CD4-positive, CD25-positive, alpha-beta regulatory T cell (primary cell): ENCODE results near the gene FASLG. TPM values are rescaled to one million over a fixed set of nuclear protein-coding genes. Genes with fewer than 3 reads are reported as not detected.
A peak's percentile ranks its signal among the peaks of the same experiment; 100 is the strongest.
"Not testable (repeated sequence)": the region's sequence is repeated elsewhere in the genome, so short reads cannot be mapped to it uniquely, and the experiment has no call there.

Source experiments
- ATAC-seq, 2 donors: fragments of 150-1000 bp; cut with Tn5 transposase; one replicate each; pipeline ENCODE4 v1.10.0; 2021; ENCODE audit warnings: low read depth in 2 of 2, moderate number of reproducible peaks in 2 of 2, moderate library complexity in 1 of 2
- DNase-seq, 3 donors: peaks; one replicate each; pipeline versions ENCODE4 v3.0.0 to v3.0.0-alpha.2; 2012 to 2022; ENCODE audit warnings: mixed read lengths in 1 of 3
- H3K27ac ChIP-seq: one replicate; pipeline ENCODE4 v1.7.0; 2013; ENCODE audit warnings: mild to moderate bottlenecking, low read length; ENCODE audit not compliant: insufficient read depth, poor library complexity, severe bottlenecking
- H3K27me3 ChIP-seq: one replicate; pipeline ENCODE4 v1.7.0; 2013; ENCODE audit warnings: low read length; ENCODE audit not compliant: control insufficient read depth, insufficient read depth
- H3K36me3 ChIP-seq: one replicate; pipeline ENCODE4 v1.7.0; 2013; ENCODE audit warnings: mild to moderate bottlenecking, low read length, moderate library complexity; ENCODE audit not compliant: control insufficient read depth, insufficient read depth
- H3K4me1 ChIP-seq: 2 replicates; pipeline ENCODE4 v1.7.0; 2013; ENCODE audit warnings: mild to moderate bottlenecking, low read length; ENCODE audit not compliant: insufficient read depth, control insufficient read depth, poor library complexity, severe bottlenecking
- H3K4me3 ChIP-seq: one replicate; pipeline ENCODE4 v1.7.0; 2013; ENCODE audit warnings: low read depth, mild to moderate bottlenecking, low read length, moderate library complexity
- H3K9me3 ChIP-seq, 2 experiments: 1 replicate in 1 of 2; 2 replicates in 1 of 2; pipeline ENCODE4 v1.7.0; 2013; ENCODE audit warnings: low read length in 2 of 2, mild to moderate bottlenecking in 1 of 2, moderate library complexity in 1 of 2; ENCODE audit not compliant: control insufficient read depth in 2 of 2
- H3K27ac Mint-ChIP-seq, 3 donors: one replicate each; pipeline ENCODE4 v1.8.0; 2020 to 2022; ENCODE audit warnings: mild to moderate bottlenecking in 3 of 3, mixed read lengths in 3 of 3, moderate library complexity in 2 of 3
- H3K27me3 Mint-ChIP-seq: one replicate; pipeline ENCODE4 v1.8.0; 2022; ENCODE audit warnings: mild to moderate bottlenecking, mixed read lengths
- H3K36me3 Mint-ChIP-seq: one replicate; pipeline ENCODE4 v1.8.0; 2020; ENCODE audit warnings: mixed read lengths
- H3K4me1 Mint-ChIP-seq, 4 donors: one replicate each; pipeline ENCODE4 v1.8.0; 2020 to 2022; ENCODE audit warnings: mixed read lengths in 4 of 4, mild to moderate bottlenecking in 1 of 4
- H3K4me3 Mint-ChIP-seq, 4 donors: one replicate each; pipeline ENCODE4 v1.8.0; 2020 to 2022; ENCODE audit warnings: mild to moderate bottlenecking in 4 of 4, mixed read lengths in 4 of 4, moderate library complexity in 3 of 4
- H3K9me3 Mint-ChIP-seq, 7 donors: one replicate each; pipeline ENCODE4 v1.8.0; 2020 to 2022; ENCODE audit warnings: mixed read lengths in 7 of 7, mild to moderate bottlenecking in 3 of 7, moderate library complexity in 2 of 7
- polyA plus RNA-seq, 4 donors: library from polyadenylated mRNA; unstranded; fragments of 300-500 nt; fragmentation: Illumina TruSeq; gene quantifications; one replicate each; pipeline ENCODE4 v1.2.3, GENCODE V29; 2021
- total RNA-seq: library from RNA; stranded (reverse); gene quantifications from one replicate; pipeline ENCODE4 v1.2.3, GENCODE V29; 2022

The FASLG gene
- total and polyA plus RNA-seq, 5 donors from 2014 or later = 0.45 to 0.81 TPM; not detected in 3

- Histone ChIP-seq H3K27me3 (no peaks in the 10 kb centered on the region), H3K36me3 (no peaks in the 10 kb centered on the region), H3K9me3 (no peaks in the 10 kb centered on the region), H3K27ac (no peak overlapping the region), H3K4me1 (peaks cover 7% of the 10 kb centered on the region), H3K4me3 (no peak overlapping the region)
- H3K27me3 Mint-ChIP-seq = no peaks in the 10 kb centered on the region
- H3K9me3 Mint-ChIP-seq = peaks cover 0 to 5% (median 0%) of the 10 kb centered on the region in 7 donors
- no peak overlapping the region for H3K4me3 Mint-ChIP-seq
- ATAC-seq (no peak), DNase-seq (no peak)
- peaks cover 16 to 30% (median 26%) of the 10 kb centered on the region in 4 donors for H3K4me1 Mint-ChIP-seq
- H3K27ac Mint-ChIP-seq = no peak overlapping the region
- no peaks in the 10 kb centered on the region for H3K36me3 Mint-ChIP-seq
Observed at GRCh38 chr1:172682812-172683211, 23.9 kb downstream of the FASLG start.

GRCh38 chr1:172686143-172686542 lies 27.2 kb downstream of the FASLG start:
- Histone ChIP-seq H3K27me3 (no peaks in the 10 kb centered on the region), H3K9me3 (no peaks in the 10 kb centered on the region), H3K27ac (no peak overlapping the region), H3K4me3 (no peak overlapping the region), H3K36me3 (no peaks in the 10 kb centered on the region), H3K4me1 (no peaks in the 10 kb centered on the region)
- Mint-ChIP-seq H3K4me3 (no peak overlapping the region), H3K4me1 (peaks cover 12 to 18% (median 15%) of the 10 kb centered on the region in 4 donors), H3K9me3 (peaks cover 0 to 13% (median 0%) of the 10 kb centered on the region in 7 donors), H3K36me3 (no peaks in the 10 kb centered on the region), H3K27me3 (no peaks in the 10 kb centered on the region), H3K27ac (no peak overlapping the region)
- no peak for ATAC-seq
- DNase-seq = no peak

- peaks cover 0 to 13% (median 0%) of the 10 kb centered on the region in 7 donors for H3K9me3 Mint-ChIP-seq
- H3K4me3 Mint-ChIP-seq, H3K36me3 Mint-ChIP-seq, H3K36me3 ChIP-seq, H3K27me3 ChIP-seq, ATAC-seq, H3K4me3 ChIP-seq, DNase-seq, H3K27ac ChIP-seq, H3K9me3 ChIP-seq, H3K27ac Mint-ChIP-seq, H3K27me3 Mint-ChIP-seq, H3K4me1 ChIP-seq: not testable (repeated sequence)
- peaks cover 0 to 10% (median 2%) of the 10 kb centered on the region in 4 donors for H3K4me1 Mint-ChIP-seq
Observed at GRCh38 chr1:172688428-172689085, 29.7 kb downstream of the FASLG start.

GRCh38 chr1:172690925-172691324 lies 32.0 kb downstream of the FASLG start:
- not testable (repeated sequence) for H3K4me3 Mint-ChIP-seq, H3K4me1 ChIP-seq, H3K9me3 ChIP-seq, H3K36me3 Mint-ChIP-seq, H3K36me3 ChIP-seq, H3K4me3 ChIP-seq, H3K27ac ChIP-seq, DNase-seq, H3K9me3 Mint-ChIP-seq, H3K27ac Mint-ChIP-seq, H3K27me3 Mint-ChIP-seq, ATAC-seq, H3K27me3 ChIP-seq
- peaks cover 3 to 21% (median 5%) of the 10 kb centered on the region in 4 donors for H3K4me1 Mint-ChIP-seq

DNA sequence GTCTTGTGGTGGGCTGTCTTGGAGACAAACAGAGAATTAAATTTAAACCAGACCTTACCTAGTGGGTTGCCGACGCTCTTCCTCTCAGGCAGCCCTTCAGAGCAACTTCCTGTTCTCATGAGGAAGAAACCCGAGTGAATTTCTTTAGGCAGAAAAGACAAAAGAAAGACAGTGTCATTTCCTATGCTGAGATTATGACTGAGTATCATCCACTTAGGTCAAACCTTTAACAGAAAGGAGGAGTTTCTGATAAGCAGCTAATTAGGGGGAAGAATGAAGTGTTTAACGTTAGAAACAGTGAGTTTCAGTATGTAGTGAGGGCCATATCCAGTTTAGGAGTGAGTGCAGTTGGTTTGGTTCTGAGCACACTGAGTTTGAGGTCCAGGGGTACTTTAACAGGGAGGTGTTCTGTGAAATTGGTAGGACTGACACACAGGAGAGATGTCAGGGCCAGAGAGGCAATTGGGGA lies 38.7 kb downstream of the FASLG start:
- no peaks in the 10 kb centered on the region for H3K27me3 Mint-ChIP-seq
- H3K36me3 ChIP-seq = no peaks in the 10 kb centered on the region
- H3K4me1 ChIP-seq = peaks cover 63% of the 10 kb centered on the region
- peaks cover 35 to 57% (median 45%) of the 10 kb centered on the region in 4 donors for H3K4me1 Mint-ChIP-seq
- H3K9me3 ChIP-seq = no peaks in the 10 kb centered on the region
- no peaks in the 10 kb centered on the region for H3K36me3 Mint-ChIP-seq
- peaks cover 0 to 3% (median 0%) of the 10 kb centered on the region in 7 donors for H3K9me3 Mint-ChIP-seq
- H3K27ac Mint-ChIP-seq = peak overlapping the region; percentile 87 to 97 (median 90)
- DNase-seq (peak in 2 of 3 donors; percentile 30 to 74), ATAC-seq (peak; percentile 51 to 66)
- peak overlapping the region; percentile 79 for H3K27ac ChIP-seq
- peak overlapping the region in 3 of 4 donors; percentile 47 to 79 (median 63) for H3K4me3 Mint-ChIP-seq
- peak overlapping the region; percentile 69 for H3K4me3 ChIP-seq
- no peaks in the 10 kb centered on the region for H3K27me3 ChIP-seq

GRCh38 chr1:172698224-172698623 lies 39.3 kb downstream of the FASLG start:
- Mint-ChIP-seq H3K9me3 (peaks cover 0 to 3% (median 0%) of the 10 kb centered on the region in 7 donors), H3K27ac (peak overlapping the region; percentile 87 to 97 (median 90)), H3K36me3 (no peaks in the 10 kb centered on the region), H3K4me1 (peaks cover 35 to 57% (median 45%) of the 10 kb centered on the region in 4 donors), H3K27me3 (no peaks in the 10 kb centered on the region), H3K4me3 (peak overlapping the region in 2 of 4 donors; percentile 47 to 63)
- Histone ChIP-seq H3K36me3 (no peaks in the 10 kb centered on the region), H3K27ac (peak overlapping the region; percentile 79), H3K27me3 (no peaks in the 10 kb centered on the region), H3K9me3 (no peaks in the 10 kb centered on the region), H3K4me1 (peaks cover 69% of the 10 kb centered on the region), H3K4me3 (peak overlapping the region; percentile 69)
- ATAC-seq (no peak), DNase-seq (peak in 1 of 3 donors; percentile 39)

DNA sequence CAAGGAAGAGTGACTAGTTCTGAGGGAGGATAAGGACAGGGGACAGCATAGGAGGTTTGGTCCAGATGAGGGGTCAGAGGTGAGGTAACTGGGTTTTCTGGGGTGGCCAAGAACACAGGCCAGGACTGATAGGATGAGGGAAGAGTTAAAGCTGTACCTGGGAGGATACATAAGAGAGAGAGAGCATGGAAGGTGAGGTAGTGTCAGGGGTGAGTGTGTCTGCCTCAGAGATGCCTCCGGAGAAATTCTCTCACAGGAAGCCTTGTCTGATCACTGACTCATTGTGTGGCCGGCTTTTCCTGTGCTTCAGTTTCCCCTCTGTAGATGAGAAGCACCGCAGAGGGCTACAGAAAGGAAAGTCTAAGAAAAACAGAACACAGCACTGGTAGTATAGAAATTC lies 40.2 kb downstream of the FASLG start:
- Mint-ChIP-seq H3K4me1 (peaks cover 35 to 57% (median 45%) of the 10 kb centered on the region in 4 donors), H3K27me3 (no peaks in the 10 kb centered on the region), H3K4me3 (peak overlapping the region in 3 of 4 donors; percentile 4 to 86 (median 76)), H3K27ac (peak overlapping the region in 2 of 3 donors; percentile 87 to 90), H3K9me3 (peaks cover 0 to 3% (median 0%) of the 10 kb centered on the region in 7 donors), H3K36me3 (no peaks in the 10 kb centered on the region)
- peaks cover 78% of the 10 kb centered on the region for H3K4me1 ChIP-seq
- no peaks in the 10 kb centered on the region for H3K36me3 ChIP-seq
- H3K9me3 ChIP-seq = no peaks in the 10 kb centered on the region
- peak overlapping the region; percentile 69 for H3K4me3 ChIP-seq
- H3K27ac ChIP-seq = peak overlapping the region; percentile 79
- peak; percentile 92 to 96 for ATAC-seq
- DNase-seq = peak; percentile 37 to 88 (median 58)
- no peaks in the 10 kb centered on the region for H3K27me3 ChIP-seq
